ENCODE measurements around the gene CGN. TPM values are rescaled to one million over a fixed set of nuclear protein-coding genes. Genes with fewer than 3 reads are reported as not detected.

CGN gene
- total and polyA plus RNA-seq, 2 donors (not counting 3 experiments of a cell fraction or from before 2014, with no cell fraction given): 0.32 to 0.73 TPM

- no peaks in the 10 kb centered on the region for H4K20me1 ChIP-seq (replicated peaks; ENCODE audit: control insufficient read depth, extremely low read depth, insufficient read depth, low read length)
- no peaks in the 10 kb centered on the region for H3K36me3 ChIP-seq (ENCODE audit: control insufficient read depth in 2 of 2, extremely low read depth in 1 of 2, insufficient read depth in 2 of 2, low read length in 2 of 2)
- FAIRE-seq: no peak
- POLR2A ChIA-PET: no interaction called here
- CTCF ChIA-PET: interaction anchor here (1.0 to 2.5 kb wide), 3 partner anchors 12 to 222 kb away, joined by 4 to 10 read pairs (median 5); partner anchors contain the start of gene CGN
- H3K9me3 ChIP-seq (replicated peaks; ENCODE audit: control insufficient read depth, insufficient read depth, low read length): no peaks in the 10 kb centered on the region
- no peaks in the 10 kb centered on the region for H3K9me1 ChIP-seq (replicated peaks; ENCODE audit: control insufficient read depth, extremely low read depth, insufficient read depth, low read length)
- TF ChIP-seq CTCF (IDR thresholded peaks at IDR 0.05; ENCODE audit: extremely low read depth in 1 of 2, insufficient read depth in 1 of 2, low read depth in 1 of 2, low read length in 2 of 2) (no peak), EZH2 (IDR thresholded peaks at IDR 0.05; ENCODE audit: borderline replicate concordance, low read depth, low read length, severe bottlenecking) (no peak), MYC (IDR thresholded peaks at IDR 0.05; ENCODE audit: low read depth, low read length) (no peak), POLR2AphosphoS5 (IDR thresholded peaks at IDR 0.05; ENCODE audit: insufficient read depth, low read depth, low read length) (no peak), POLR2A (IDR thresholded peaks at IDR 0.05; ENCODE audit: low read depth, low read length) (no peak), MAX (IDR thresholded peaks at IDR 0.05; ENCODE audit: insufficient read depth, insufficient read length) (no peak), FOS (IDR thresholded peaks at IDR 0.05; ENCODE audit: borderline replicate concordance, insufficient read depth, low read length) (no peak), JUN (IDR thresholded peaks at IDR 0.05; ENCODE audit: borderline replicate concordance, insufficient read depth, insufficient read length, low read depth) (no peak), GATA2 (IDR thresholded peaks at IDR 0.05; ENCODE audit: insufficient read depth, insufficient read length, low read depth, low read length) (no peak)
- no peaks in the 10 kb centered on the region for H3K4me1 ChIP-seq (ENCODE audit: control insufficient read depth, extremely low read depth, insufficient read depth, low read length)
- no peaks in the 10 kb centered on the region for H3K79me2 ChIP-seq (ENCODE audit: control insufficient read depth, insufficient read depth, low read length)
- dilution Hi-C loops (cut with MboI; ENCODE audit: extremely low pct_ligation_motif_present, low sequenced_read_pairs): no loop called here
- H3K27ac ChIP-seq (ENCODE audit: insufficient read depth, low read depth, low read length): no peak overlapping the region
- intact Hi-C loops (cut with micrococcal nuclease): no loop called here
- H3K9ac ChIP-seq (replicated peaks; ENCODE audit: extremely low read depth, insufficient read depth, low read length): no peak overlapping the region
- no peak for DNase-seq (ENCODE audit: low read depth, low spot score)
- no peak overlapping the region for H3K4me3 ChIP-seq (replicated peaks in 1 of 3; ENCODE audit: insufficient read depth in 1 of 3, low read depth in 1 of 3, low read length in 3 of 3)
- no peaks in the 10 kb centered on the region for H3K27me3 ChIP-seq (ENCODE audit: control insufficient read depth in 2 of 2, insufficient read depth in 2 of 2, low read length in 2 of 2)
- no peak overlapping the region for H3K4me2 ChIP-seq (ENCODE audit: insufficient read depth, low read length)
- no TSS peak for BruUV-seq (replicated peaks)
- H2AFZ ChIP-seq (ENCODE audit: low read depth, low read length): no peak overlapping the region
Measured at GRCh38 chr1:151523326-151523725, 12.1 kb downstream of the CGN start.
